ENCODE data around the gene TMEM145. TPM values are rescaled to one million over a fixed set of nuclear protein-coding genes. Genes with fewer than 3 reads are reported as not detected.

The TMEM145 gene
- polyA plus RNA-seq, 1 donor from 2014 or later, result 30.9 TPM

DNA sequence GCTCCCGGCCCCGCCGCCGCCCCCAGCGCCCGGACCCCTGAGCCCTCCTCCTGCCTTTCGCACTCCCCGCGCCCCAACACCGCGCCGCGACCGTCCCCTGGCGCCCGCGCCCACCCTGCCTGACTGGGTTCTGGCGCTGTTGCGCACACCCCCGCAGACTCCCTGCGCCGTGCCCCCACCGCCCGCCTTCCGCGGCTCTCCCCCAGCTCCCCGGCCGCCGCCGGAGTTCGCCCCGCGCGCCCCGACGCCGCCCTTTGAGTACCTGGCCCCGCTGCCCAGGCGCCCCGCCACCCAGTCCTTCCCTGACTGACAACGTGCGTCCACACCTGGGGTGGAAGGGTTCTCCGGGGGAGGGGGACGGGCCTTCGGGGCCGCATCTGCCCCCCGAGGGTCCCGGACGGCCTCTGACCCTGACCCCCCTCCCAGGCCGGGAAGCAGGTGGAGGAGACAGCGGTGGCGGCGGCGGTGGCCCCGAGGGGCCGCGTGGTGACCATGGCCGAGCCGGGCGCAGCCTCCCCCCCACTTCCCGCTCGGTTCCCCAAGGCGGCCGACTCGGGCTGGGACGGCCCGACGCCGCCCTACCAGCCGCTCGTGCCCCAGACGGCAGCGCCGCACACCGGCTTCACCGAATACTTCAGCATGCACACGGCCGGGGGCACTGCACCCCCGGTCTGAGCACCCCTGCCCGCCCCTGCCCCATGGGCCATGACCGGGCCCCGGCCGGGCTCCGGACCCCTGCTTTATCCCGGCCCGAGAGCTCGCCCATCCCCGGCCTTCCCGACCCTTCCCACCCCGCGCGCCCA is 10.9 kb downstream of the TMEM145 start:
- H3K4me3 ChIP-seq (ENCODE audit: low read length), result no peak overlapping the region
- no peaks in the 10 kb centered on the region for H3K9me2 ChIP-seq (ENCODE audit: insufficient read depth, low read length)
- H3K27me3 ChIP-seq (ENCODE audit: insufficient read depth, low read depth, low read length), result peaks cover 32% of the 10 kb centered on the region
- TF ChIP-seq TAF1 (IDR thresholded peaks at IDR 0.05; ENCODE audit: low read depth), result no peak
- TF ChIP-seq, protein P1, sequence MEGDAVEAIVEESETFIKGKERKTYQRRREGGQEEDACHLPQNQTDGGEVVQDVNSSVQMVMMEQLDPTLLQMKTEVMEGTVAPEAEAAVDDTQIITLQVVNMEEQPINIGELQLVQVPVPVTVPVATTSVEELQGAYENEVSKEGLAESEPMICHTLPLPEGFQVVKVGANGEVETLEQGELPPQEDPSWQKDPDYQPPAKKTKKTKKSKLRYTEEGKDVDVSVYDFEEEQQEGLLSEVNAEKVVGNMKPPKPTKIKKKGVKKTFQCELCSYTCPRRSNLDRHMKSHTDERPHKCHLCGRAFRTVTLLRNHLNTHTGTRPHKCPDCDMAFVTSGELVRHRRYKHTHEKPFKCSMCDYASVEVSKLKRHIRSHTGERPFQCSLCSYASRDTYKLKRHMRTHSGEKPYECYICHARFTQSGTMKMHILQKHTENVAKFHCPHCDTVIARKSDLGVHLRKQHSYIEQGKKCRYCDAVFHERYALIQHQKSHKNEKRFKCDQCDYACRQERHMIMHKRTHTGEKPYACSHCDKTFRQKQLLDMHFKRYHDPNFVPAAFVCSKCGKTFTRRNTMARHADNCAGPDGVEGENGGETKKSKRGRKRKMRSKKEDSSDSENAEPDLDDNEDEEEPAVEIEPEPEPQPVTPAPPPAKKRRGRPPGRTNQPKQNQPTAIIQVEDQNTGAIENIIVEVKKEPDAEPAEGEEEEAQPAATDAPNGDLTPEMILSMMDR (IDR thresholded peaks at IDR 0.05; ENCODE audit: poor library complexity, severe bottlenecking), result no peak
- TF ChIP-seq EP300 (conservative IDR thresholded peaks at IDR 0.05; ENCODE audit: poor library complexity, severe bottlenecking), result no peak
- no peak for TF ChIP-seq POLR2AphosphoS5 (IDR thresholded peaks at IDR 0.05)
- no peak for TF ChIP-seq MXI1 (conservative IDR thresholded peaks at IDR 0.05; ENCODE audit: poor library complexity, severe bottlenecking)
- TF ChIP-seq SMC3 (conservative IDR thresholded peaks at IDR 0.05; ENCODE audit: poor library complexity), result no peak
- no peak for TF ChIP-seq RAD21 (conservative IDR thresholded peaks at IDR 0.05)
- TF ChIP-seq EZH2 (IDR thresholded peaks at IDR 0.05; ENCODE audit: borderline replicate concordance, insufficient read depth, low read length, poor library complexity, severe bottlenecking), result no peak
- TF ChIP-seq, protein P2, sequence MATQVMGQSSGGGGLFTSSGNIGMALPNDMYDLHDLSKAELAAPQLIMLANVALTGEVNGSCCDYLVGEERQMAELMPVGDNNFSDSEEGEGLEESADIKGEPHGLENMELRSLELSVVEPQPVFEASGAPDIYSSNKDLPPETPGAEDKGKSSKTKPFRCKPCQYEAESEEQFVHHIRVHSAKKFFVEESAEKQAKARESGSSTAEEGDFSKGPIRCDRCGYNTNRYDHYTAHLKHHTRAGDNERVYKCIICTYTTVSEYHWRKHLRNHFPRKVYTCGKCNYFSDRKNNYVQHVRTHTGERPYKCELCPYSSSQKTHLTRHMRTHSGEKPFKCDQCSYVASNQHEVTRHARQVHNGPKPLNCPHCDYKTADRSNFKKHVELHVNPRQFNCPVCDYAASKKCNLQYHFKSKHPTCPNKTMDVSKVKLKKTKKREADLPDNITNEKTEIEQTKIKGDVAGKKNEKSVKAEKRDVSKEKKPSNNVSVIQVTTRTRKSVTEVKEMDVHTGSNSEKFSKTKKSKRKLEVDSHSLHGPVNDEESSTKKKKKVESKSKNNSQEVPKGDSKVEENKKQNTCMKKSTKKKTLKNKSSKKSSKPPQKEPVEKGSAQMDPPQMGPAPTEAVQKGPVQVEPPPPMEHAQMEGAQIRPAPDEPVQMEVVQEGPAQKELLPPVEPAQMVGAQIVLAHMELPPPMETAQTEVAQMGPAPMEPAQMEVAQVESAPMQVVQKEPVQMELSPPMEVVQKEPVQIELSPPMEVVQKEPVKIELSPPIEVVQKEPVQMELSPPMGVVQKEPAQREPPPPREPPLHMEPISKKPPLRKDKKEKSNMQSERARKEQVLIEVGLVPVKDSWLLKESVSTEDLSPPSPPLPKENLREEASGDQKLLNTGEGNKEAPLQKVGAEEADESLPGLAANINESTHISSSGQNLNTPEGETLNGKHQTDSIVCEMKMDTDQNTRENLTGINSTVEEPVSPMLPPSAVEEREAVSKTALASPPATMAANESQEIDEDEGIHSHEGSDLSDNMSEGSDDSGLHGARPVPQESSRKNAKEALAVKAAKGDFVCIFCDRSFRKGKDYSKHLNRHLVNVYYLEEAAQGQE (IDR thresholded peaks at IDR 0.05; ENCODE audit: borderline replicate concordance), result no peak
- H3K4me2 ChIP-seq (ENCODE audit: low read length), result no peak overlapping the region
- H3K9me3 ChIP-seq (ENCODE audit: low read length), result no peaks in the 10 kb centered on the region
- no peak overlapping the region for H2AFZ ChIP-seq (ENCODE audit: low read depth, low read length)
- no peaks in the 10 kb centered on the region for H4K20me1 ChIP-seq (ENCODE audit: insufficient read depth)
- H3K27ac ChIP-seq (ENCODE audit: low read length), result no peak overlapping the region
- no peaks in the 10 kb centered on the region for H3F3A ChIP-seq (ENCODE audit: insufficient read depth, low read length, poor library complexity, severe bottlenecking)
- H3K79me2 ChIP-seq (replicated peaks; ENCODE audit: insufficient read depth, low read length), result peaks cover 33% of the 10 kb centered on the region
- H3K36me3 ChIP-seq (ENCODE audit: insufficient read depth, low read length), result no peaks in the 10 kb centered on the region
- H3K9ac ChIP-seq (ENCODE audit: low read length), result no peak overlapping the region

DNA sequence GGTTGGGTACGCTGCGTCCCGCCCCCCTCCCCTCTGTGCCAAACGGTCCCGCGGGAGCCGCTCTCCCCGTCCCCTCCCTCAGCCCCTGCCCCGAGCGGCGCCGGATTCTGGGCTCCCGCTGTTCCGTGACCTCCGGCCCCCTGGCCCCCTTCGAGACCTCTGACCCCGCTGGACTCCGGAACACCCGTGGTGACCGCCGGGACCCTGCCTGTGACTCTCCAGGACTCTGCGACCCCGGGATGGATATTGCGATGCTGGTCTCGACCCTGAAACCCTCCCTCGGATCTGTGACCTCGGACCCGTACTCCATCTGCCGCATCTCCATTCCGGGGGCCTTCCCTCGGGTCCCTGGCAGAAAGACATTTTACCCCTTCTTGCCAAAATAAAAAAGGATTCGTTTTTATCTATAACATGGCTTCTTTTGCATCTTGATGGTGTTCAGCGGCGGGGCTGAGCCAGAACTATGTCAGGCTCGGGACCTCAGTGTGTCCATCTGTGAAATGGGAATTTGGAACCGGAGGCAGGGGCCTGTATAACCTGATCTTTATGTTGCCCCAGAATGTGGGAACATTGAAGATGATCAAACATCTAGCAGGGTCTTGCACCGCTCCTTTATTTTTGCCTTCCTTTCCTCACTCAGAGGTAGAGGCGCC is 11.7 kb downstream of the TMEM145 start:
- Histone ChIP-seq H3K79me2 (replicated peaks; ENCODE audit: insufficient read depth, low read length) (peaks cover 36% of the 10 kb centered on the region), H3K9me3 (ENCODE audit: low read length) (no peaks in the 10 kb centered on the region), H3K27me3 (ENCODE audit: insufficient read depth, low read depth, low read length) (peaks cover 32% of the 10 kb centered on the region), H3K4me2 (ENCODE audit: low read length) (no peak overlapping the region), H4K20me1 (ENCODE audit: insufficient read depth) (no peaks in the 10 kb centered on the region), H3K27ac (ENCODE audit: low read length) (no peak overlapping the region), H3K4me3 (ENCODE audit: low read length) (peak overlapping the region; percentile 93), H3K36me3 (ENCODE audit: insufficient read depth, low read length) (no peaks in the 10 kb centered on the region), H3K9ac (ENCODE audit: low read length) (peak overlapping the region; percentile 24), H3K9me2 (ENCODE audit: insufficient read depth, low read length) (no peaks in the 10 kb centered on the region), H2AFZ (ENCODE audit: low read depth, low read length) (no peak overlapping the region), H3F3A (ENCODE audit: insufficient read depth, low read length, poor library complexity, severe bottlenecking) (no peaks in the 10 kb centered on the region)
- TF ChIP-seq, protein P1 (IDR thresholded peaks at IDR 0.05; ENCODE audit: poor library complexity, severe bottlenecking), result peak; percentile 98
- TF ChIP-seq EZH2 (IDR thresholded peaks at IDR 0.05; ENCODE audit: borderline replicate concordance, insufficient read depth, low read length, poor library complexity, severe bottlenecking) (no peak), EP300 (conservative IDR thresholded peaks at IDR 0.05; ENCODE audit: poor library complexity, severe bottlenecking) (no peak), MXI1 (conservative IDR thresholded peaks at IDR 0.05; ENCODE audit: poor library complexity, severe bottlenecking) (no peak), RAD21 (conservative IDR thresholded peaks at IDR 0.05) (no peak), SMC3 (conservative IDR thresholded peaks at IDR 0.05; ENCODE audit: poor library complexity) (peak; percentile 92)
- TF ChIP-seq, protein P2 (IDR thresholded peaks at IDR 0.05; ENCODE audit: borderline replicate concordance), result no peak
